WTC11 (cell line): ENCODE measurements around the gene HECTD4. TPM values are rescaled to one million over a fixed set of nuclear protein-coding genes. Genes with fewer than 3 reads are reported as not detected.

Experiments
- ATAC-seq: fragments of 200-7000 bp; cut with Tn5 transposase; 2 replicates; pipeline ENCODE4 v1.10.0; 2021; ENCODE audit warnings: mild to moderate bottlenecking, moderate library complexity
- CTCF ChIA-PET: fragments of 300-600 bp; sonication (Branson Sonifier 250); formaldehyde crosslinking; loops from one replicate; lab custom pipeline; 2021; ENCODE audit warnings: antibody characterized with exemption; lab: Charles Lee
- POLR2A ChIA-PET: fragments of 350-600 bp; sonication (Branson Sonifier 250); formaldehyde crosslinking; loops from one replicate; lab custom pipeline; 2021; ENCODE audit warnings: antibody characterized with exemption; lab: Charles Lee
- DNase-seq: peaks from one replicate; pipeline ENCODE4 v3.0.0; 2021; ENCODE audit warnings: low spot score
- H3K27ac Mint-ChIP-seq: 2 replicates; pipeline ENCODE4 v1.8.0; 2021; ENCODE audit warnings: mixed read lengths
- H3K27me3 Mint-ChIP-seq: 2 replicates; pipeline ENCODE4 v1.8.0; 2021; ENCODE audit warnings: low read depth, mild to moderate bottlenecking, moderate library complexity, mixed read lengths
- H3K36me3 Mint-ChIP-seq: 2 replicates; pipeline ENCODE4 v1.8.0; 2021; ENCODE audit warnings: mixed read lengths
- H3K4me1 Mint-ChIP-seq: 2 replicates; pipeline ENCODE4 v1.8.0; 2022; ENCODE audit warnings: mixed read lengths
- H3K4me3 Mint-ChIP-seq: 2 replicates; pipeline ENCODE4 v1.8.0; 2021; ENCODE audit warnings: mild to moderate bottlenecking, moderate library complexity, mixed read lengths
- H3K9me3 Mint-ChIP-seq: 2 replicates; pipeline ENCODE4 v1.8.0; 2021; ENCODE audit warnings: mixed read lengths
- ATF1 ChIP-seq: sonication (generic); formaldehyde crosslinking; IDR thresholded peaks from 2 replicates; pipeline ENCODE4 v1.8.1; 2023; ENCODE audit warnings: mild to moderate bottlenecking, moderate library complexity, missing genetic modification reagents
- CBFB ChIP-seq: sonication (generic); formaldehyde crosslinking; IDR thresholded peaks from 2 replicates; pipeline ENCODE4 v1.8.1; 2022; ENCODE audit warnings: mild to moderate bottlenecking, low read depth, missing genetic modification reagents
- CREM ChIP-seq: sonication (generic); formaldehyde crosslinking; IDR thresholded peaks from 2 replicates; pipeline ENCODE4 v1.8.1; 2022; ENCODE audit warnings: mild to moderate bottlenecking, missing genetic modification reagents, moderate library complexity
- ESRRA ChIP-seq: sonication (generic); formaldehyde crosslinking; IDR thresholded peaks from 2 replicates; pipeline ENCODE4 v1.8.1; 2022; ENCODE audit warnings: mild to moderate bottlenecking, missing genetic modification reagents, borderline replicate concordance
- ETV6 ChIP-seq: sonication (generic); formaldehyde crosslinking; IDR thresholded peaks from 2 replicates; pipeline ENCODE4 v1.8.1; 2022; ENCODE audit warnings: mild to moderate bottlenecking, missing genetic modification reagents
- FOXJ3 ChIP-seq: sonication (generic); formaldehyde crosslinking; IDR thresholded peaks from 2 replicates; pipeline ENCODE4 v1.9.0; 2021; ENCODE audit warnings: missing genetic modification reagents, mild to moderate bottlenecking, borderline replicate concordance
- HMGA2 ChIP-seq: fragments of 250-450 bp; sonication (Bioruptor Pico); IDR thresholded peaks from 2 replicates; pipeline ENCODE4 v1.4.0; 2021; ENCODE audit warnings: mild to moderate bottlenecking, moderate library complexity
- MXD4 ChIP-seq: fragments of 250-450 bp; sonication (Bioruptor Pico); IDR thresholded peaks from 2 replicates; pipeline ENCODE4 v1.8.0; 2021; ENCODE audit warnings: mild to moderate bottlenecking, moderate library complexity, borderline replicate concordance
- NFE2L1 ChIP-seq: sonication (generic); formaldehyde crosslinking; IDR thresholded peaks from 2 replicates; pipeline ENCODE4 v1.8.1; 2023; ENCODE audit warnings: missing genetic modification reagents
- NFYB ChIP-seq: sonication (generic); formaldehyde crosslinking; conservative IDR thresholded peaks from 2 replicates; pipeline ENCODE4 v1.8.0; 2022; ENCODE audit warnings: low read depth, missing genetic modification reagents
- NR3C1 ChIP-seq: sonication (generic); formaldehyde crosslinking; conservative IDR thresholded peaks from 2 replicates; pipeline ENCODE4 v1.8.1; 2023; ENCODE audit warnings: low read depth, mild to moderate bottlenecking, missing genetic modification reagents
- OVOL2 ChIP-seq: fragments of 250-450 bp; sonication (Bioruptor Pico); IDR thresholded peaks from 2 replicates; pipeline ENCODE4 v1.9.0; 2021; ENCODE audit warnings: mild to moderate bottlenecking, borderline replicate concordance
- SMAD3 ChIP-seq: sonication (generic); formaldehyde crosslinking; IDR thresholded peaks from 2 replicates; pipeline ENCODE4 v1.8.0; 2022; ENCODE audit warnings: missing genetic modification reagents, mild to moderate bottlenecking, borderline replicate concordance
- SP1 ChIP-seq: sonication (generic); formaldehyde crosslinking; conservative IDR thresholded peaks from 2 replicates; pipeline ENCODE4 v1.8.1; 2022; ENCODE audit warnings: missing genetic modification reagents
- TP53 ChIP-seq: sonication (generic); formaldehyde crosslinking; IDR thresholded peaks from 2 replicates; pipeline ENCODE4 v1.8.1; 2023; ENCODE audit warnings: mild to moderate bottlenecking, missing genetic modification reagents
- ZNF121 ChIP-seq: sonication (generic); formaldehyde crosslinking; IDR thresholded peaks from 2 replicates; pipeline ENCODE4 v1.8.0; 2023; ENCODE audit warnings: missing genetic modification reagents
- ZNF138 ChIP-seq: sonication (generic); formaldehyde crosslinking; conservative IDR thresholded peaks from 2 replicates; pipeline ENCODE4 v1.8.1; 2022; ENCODE audit warnings: mild to moderate bottlenecking, moderate library complexity, missing genetic modification reagents
- ZNF219 ChIP-seq: sonication (generic); formaldehyde crosslinking; IDR thresholded peaks from 2 replicates; pipeline ENCODE4 v1.8.0; 2023; ENCODE audit warnings: missing genetic modification reagents, mild to moderate bottlenecking, borderline replicate concordance
- ZNF232 ChIP-seq: sonication (generic); formaldehyde crosslinking; IDR thresholded peaks from 2 replicates; pipeline ENCODE4 v1.8.0; 2022; ENCODE audit warnings: mild to moderate bottlenecking, missing genetic modification reagents
- ZNF423 ChIP-seq: fragments of 250-450 bp; sonication (Bioruptor Pico); IDR thresholded peaks from 2 replicates; pipeline ENCODE4 v2.1.2; 2022; ENCODE audit warnings: mild to moderate bottlenecking, moderate library complexity
- ZNF671 ChIP-seq: fragments of 250-450 bp; sonication (Bioruptor Pico); IDR thresholded peaks from 2 replicates; pipeline ENCODE4 v1.8.0; 2021; ENCODE audit warnings: mild to moderate bottlenecking
- total RNA-seq: library from RNA; stranded (reverse); gene quantifications from 3 replicates; pipeline ENCODE4 v1.2.3, GENCODE V29; 2021
- TF ChIP-seq, protein P1 (sequence below): sonication (generic); formaldehyde crosslinking; IDR thresholded peaks from 2 replicates; pipeline ENCODE4 v1.8.1; 2022; ENCODE audit warnings: low read depth, missing genetic modification reagents, borderline replicate concordance
- TF ChIP-seq, protein P2 (sequence below): sonication (generic); formaldehyde crosslinking; IDR thresholded peaks from 2 replicates; pipeline ENCODE4 v1.8.0; 2022; ENCODE audit warnings: mild to moderate bottlenecking, missing genetic modification reagents
- TF ChIP-seq, protein P3 (sequence below): sonication (generic); formaldehyde crosslinking; IDR thresholded peaks from 2 replicates; pipeline ENCODE4 v1.8.1; 2023; ENCODE audit warnings: mild to moderate bottlenecking, missing genetic modification reagents
- TF ChIP-seq, protein P4 (sequence below): sonication (generic); formaldehyde crosslinking; IDR thresholded peaks from 2 replicates; pipeline ENCODE4 v1.8.1; 2023; ENCODE audit warnings: mild to moderate bottlenecking, missing genetic modification reagents, moderate library complexity
- TF ChIP-seq, protein P5 (sequence below): sonication (generic); formaldehyde crosslinking; IDR thresholded peaks from 2 replicates; pipeline ENCODE4 v1.8.0; 2023; ENCODE audit warnings: mild to moderate bottlenecking, missing genetic modification reagents
- TF ChIP-seq, protein P6 (sequence below): sonication (generic); formaldehyde crosslinking; IDR thresholded peaks from 2 replicates; pipeline ENCODE4 v1.8.1; 2023; ENCODE audit warnings: mild to moderate bottlenecking, missing genetic modification reagents

HECTD4 gene
- total RNA-seq, 1 experiment from 2014 or later = 31.7 TPM

DNA sequence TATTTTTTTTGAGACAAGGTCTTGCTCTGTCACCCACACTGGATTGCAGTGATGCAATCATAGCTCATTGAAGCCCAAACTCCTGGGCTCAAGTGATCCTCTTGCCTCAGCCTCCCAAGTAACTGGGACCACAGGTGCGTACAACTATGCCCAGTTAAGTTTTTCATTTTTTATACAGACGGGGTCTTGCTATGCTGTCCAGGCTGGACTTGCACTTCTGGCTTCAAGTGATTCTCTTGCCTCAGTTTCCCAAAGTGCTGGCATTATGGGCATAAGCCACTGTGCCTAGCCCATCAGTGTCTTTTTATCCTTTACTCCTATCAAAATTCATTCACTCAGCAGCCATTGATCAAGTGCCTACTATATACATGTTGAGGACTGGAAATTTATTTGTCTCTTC, 45.5 kb upstream of the HECTD4 start:
- ATAC-seq (no peak), DNase-seq (no peak)
- Mint-ChIP-seq H3K4me1 (no peaks in the 10 kb centered on the region), H3K27me3 (no peaks in the 10 kb centered on the region), H3K36me3 (0 out of 2 replicates have a peak, but pooled peaks cover 5% of the 10 kb centered on the region), H3K4me3 (no peak overlapping the region), H3K9me3 (no peaks in the 10 kb centered on the region), H3K27ac (no peak overlapping the region)
- ChIA-PET CTCF (interaction anchor here (1.2 kb wide), 1 partner anchor 45 kb away, joined by 3 read pairs; no protein-coding TSS in a partner anchor), POLR2A (no interaction called here)
- TF ChIP-seq, protein P1, sequence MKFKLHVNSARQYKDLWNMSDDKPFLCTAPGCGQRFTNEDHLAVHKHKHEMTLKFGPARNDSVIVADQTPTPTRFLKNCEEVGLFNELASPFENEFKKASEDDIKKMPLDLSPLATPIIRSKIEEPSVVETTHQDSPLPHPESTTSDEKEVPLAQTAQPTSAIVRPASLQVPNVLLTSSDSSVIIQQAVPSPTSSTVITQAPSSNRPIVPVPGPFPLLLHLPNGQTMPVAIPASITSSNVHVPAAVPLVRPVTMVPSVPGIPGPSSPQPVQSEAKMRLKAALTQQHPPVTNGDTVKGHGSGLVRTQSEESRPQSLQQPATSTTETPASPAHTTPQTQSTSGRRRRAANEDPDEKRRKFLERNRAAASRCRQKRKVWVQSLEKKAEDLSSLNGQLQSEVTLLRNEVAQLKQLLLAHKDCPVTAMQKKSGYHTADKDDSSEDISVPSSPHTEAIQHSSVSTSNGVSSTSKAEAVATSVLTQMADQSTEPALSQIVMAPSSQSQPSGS (CRISPR knock-in tag) = no peak
- TF ChIP-seq HMGA2 (CRISPR knock-in tag) = no peak
- no peak for TF ChIP-seq SMAD3
- TF ChIP-seq ESRRA (CRISPR knock-in tag) = no peak
- no peak for TF ChIP-seq ZNF232 (CRISPR knock-in tag)
- TF ChIP-seq ZNF121 (CRISPR knock-in tag) = no peak; the same call in 1 of the 2 replicates
- no peak for TF ChIP-seq ZNF423
- TF ChIP-seq, protein P2, sequence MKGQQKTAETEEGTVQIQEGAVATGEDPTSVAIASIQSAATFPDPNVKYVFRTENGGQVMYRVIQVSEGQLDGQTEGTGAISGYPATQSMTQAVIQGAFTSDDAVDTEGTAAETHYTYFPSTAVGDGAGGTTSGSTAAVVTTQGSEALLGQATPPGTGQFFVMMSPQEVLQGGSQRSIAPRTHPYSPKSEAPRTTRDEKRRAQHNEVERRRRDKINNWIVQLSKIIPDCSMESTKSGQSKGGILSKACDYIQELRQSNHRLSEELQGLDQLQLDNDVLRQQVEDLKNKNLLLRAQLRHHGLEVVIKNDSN (CRISPR knock-in tag) = no peak
- no peak for TF ChIP-seq FOXJ3 (CRISPR knock-in tag)
- TF ChIP-seq NR3C1 (CRISPR knock-in tag) = no peak
- TF ChIP-seq ETV6 (CRISPR knock-in tag) = no peak
- TF ChIP-seq NFYB = no peak
- no peak for TF ChIP-seq TP53 (CRISPR knock-in tag)
- TF ChIP-seq SP1 (CRISPR knock-in tag) = no peak
- TF ChIP-seq ATF1 (CRISPR knock-in tag) = no peak

DNA sequence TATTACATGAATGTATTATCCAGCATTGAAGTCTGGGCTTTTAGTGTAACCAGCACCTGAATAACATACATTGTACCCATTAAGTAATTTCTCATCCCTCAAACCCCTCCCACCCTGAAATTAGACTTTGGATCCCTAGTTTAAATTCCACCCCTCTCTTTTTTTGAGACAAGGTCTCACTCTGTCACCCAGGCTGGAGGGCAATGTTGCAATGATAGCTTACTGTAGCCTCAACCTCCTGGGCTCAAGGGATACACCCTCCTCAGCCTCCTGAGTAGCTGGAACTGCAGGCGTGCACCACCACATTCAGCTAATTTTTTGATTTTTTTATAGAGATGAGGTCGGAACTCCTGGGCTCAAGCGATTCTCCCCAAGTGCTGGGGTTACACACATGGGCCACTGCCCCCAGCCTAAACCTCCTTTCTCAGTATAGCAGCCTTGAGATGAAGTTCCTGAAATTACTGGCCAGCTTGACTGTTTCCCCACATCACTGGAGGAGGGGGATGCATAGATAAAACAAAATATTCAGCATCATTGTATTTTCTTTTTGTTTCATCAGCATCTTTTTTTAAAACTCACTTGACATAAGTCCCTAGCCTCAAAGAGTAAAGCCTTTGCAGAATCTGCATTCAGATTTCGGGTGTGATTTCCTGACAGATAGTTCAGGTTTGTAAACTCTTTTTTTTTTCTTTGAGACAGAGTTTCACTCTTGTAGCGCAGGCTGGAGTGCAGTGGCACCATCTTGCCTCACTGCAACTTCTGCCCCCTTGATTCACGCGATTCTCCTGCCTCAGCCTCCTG, 43.6 kb upstream of the HECTD4 start:
- DNase-seq (no peak), ATAC-seq (no peak)
- H3K36me3 Mint-ChIP-seq = 0 out of 2 replicates have a peak, but pooled peaks cover 5% of the 10 kb centered on the region
- H3K4me1 Mint-ChIP-seq = peaks cover 4% of the 10 kb centered on the region
- no peak overlapping the region for H3K4me3 Mint-ChIP-seq
- ChIA-PET CTCF (no interaction called here), POLR2A (interaction anchor here (0.6 kb wide), 1 partner anchor 980 kb away, joined by 3 read pairs; no protein-coding TSS in a partner anchor)
- H3K9me3 Mint-ChIP-seq = no peaks in the 10 kb centered on the region
- H3K27ac Mint-ChIP-seq = no peak overlapping the region
- no peaks in the 10 kb centered on the region for H3K27me3 Mint-ChIP-seq
- TF ChIP-seq, protein P3, sequence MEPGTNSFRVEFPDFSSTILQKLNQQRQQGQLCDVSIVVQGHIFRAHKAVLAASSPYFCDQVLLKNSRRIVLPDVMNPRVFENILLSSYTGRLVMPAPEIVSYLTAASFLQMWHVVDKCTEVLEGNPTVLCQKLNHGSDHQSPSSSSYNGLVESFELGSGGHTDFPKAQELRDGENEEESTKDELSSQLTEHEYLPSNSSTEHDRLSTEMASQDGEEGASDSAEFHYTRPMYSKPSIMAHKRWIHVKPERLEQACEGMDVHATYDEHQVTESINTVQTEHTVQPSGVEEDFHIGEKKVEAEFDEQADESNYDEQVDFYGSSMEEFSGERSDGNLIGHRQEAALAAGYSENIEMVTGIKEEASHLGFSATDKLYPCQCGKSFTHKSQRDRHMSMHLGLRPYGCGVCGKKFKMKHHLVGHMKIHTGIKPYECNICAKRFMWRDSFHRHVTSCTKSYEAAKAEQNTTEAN (CRISPR knock-in tag) = no peak
- TF ChIP-seq, protein P4, sequence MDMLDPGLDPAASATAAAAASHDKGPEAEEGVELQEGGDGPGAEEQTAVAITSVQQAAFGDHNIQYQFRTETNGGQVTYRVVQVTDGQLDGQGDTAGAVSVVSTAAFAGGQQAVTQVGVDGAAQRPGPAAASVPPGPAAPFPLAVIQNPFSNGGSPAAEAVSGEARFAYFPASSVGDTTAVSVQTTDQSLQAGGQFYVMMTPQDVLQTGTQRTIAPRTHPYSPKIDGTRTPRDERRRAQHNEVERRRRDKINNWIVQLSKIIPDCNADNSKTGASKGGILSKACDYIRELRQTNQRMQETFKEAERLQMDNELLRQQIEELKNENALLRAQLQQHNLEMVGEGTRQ (CRISPR knock-in tag) = no peak
- no peak for TF ChIP-seq OVOL2
- no peak for TF ChIP-seq ZNF138
- no peak for TF ChIP-seq CREM
- TF ChIP-seq, protein P5, sequence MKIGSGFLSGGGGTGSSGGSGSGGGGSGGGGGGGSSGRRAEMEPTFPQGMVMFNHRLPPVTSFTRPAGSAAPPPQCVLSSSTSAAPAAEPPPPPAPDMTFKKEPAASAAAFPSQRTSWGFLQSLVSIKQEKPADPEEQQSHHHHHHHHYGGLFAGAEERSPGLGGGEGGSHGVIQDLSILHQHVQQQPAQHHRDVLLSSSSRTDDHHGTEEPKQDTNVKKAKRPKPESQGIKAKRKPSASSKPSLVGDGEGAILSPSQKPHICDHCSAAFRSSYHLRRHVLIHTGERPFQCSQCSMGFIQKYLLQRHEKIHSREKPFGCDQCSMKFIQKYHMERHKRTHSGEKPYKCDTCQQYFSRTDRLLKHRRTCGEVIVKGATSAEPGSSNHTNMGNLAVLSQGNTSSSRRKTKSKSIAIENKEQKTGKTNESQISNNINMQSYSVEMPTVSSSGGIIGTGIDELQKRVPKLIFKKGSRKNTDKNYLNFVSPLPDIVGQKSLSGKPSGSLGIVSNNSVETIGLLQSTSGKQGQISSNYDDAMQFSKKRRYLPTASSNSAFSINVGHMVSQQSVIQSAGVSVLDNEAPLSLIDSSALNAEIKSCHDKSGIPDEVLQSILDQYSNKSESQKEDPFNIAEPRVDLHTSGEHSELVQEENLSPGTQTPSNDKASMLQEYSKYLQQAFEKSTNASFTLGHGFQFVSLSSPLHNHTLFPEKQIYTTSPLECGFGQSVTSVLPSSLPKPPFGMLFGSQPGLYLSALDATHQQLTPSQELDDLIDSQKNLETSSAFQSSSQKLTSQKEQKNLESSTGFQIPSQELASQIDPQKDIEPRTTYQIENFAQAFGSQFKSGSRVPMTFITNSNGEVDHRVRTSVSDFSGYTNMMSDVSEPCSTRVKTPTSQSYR = no peak
- no peak for TF ChIP-seq NFE2L1 (CRISPR knock-in tag)
- no peak for TF ChIP-seq MXD4 (CRISPR knock-in tag)
- TF ChIP-seq, protein P6, sequence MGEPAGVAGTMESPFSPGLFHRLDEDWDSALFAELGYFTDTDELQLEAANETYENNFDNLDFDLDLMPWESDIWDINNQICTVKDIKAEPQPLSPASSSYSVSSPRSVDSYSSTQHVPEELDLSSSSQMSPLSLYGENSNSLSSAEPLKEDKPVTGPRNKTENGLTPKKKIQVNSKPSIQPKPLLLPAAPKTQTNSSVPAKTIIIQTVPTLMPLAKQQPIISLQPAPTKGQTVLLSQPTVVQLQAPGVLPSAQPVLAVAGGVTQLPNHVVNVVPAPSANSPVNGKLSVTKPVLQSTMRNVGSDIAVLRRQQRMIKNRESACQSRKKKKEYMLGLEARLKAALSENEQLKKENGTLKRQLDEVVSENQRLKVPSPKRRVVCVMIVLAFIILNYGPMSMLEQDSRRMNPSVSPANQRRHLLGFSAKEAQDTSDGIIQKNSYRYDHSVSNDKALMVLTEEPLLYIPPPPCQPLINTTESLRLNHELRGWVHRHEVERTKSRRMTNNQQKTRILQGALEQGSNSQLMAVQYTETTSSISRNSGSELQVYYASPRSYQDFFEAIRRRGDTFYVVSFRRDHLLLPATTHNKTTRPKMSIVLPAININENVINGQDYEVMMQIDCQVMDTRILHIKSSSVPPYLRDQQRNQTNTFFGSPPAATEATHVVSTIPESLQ = no peak
- TF ChIP-seq ZNF671 (CRISPR knock-in tag) = no peak
- TF ChIP-seq ZNF219 (CRISPR knock-in tag) = no peak
- TF ChIP-seq CBFB = no peak
- TF ChIP-seq ATF1 (CRISPR knock-in tag) = no peak
